Activated T-helper 2 cell treated with anti-CD3 and anti-CD28 coated beads, Interferon-gamma antibody, Interleukin-2, Interleukin-4, amounts not matched to agents 10 μg/mL and 5 μg/mL and 100 μg/mL, durations not matched to agents 14 hours and 24 hours and 36 hours (primary cell): ENCODE measurements around the gene CLMP. TPM values are rescaled to one million over a fixed set of nuclear protein-coding genes. Genes with fewer than 3 reads are reported as not detected.
"Not testable (repeated sequence)": the region's sequence is repeated elsewhere in the genome, so short reads cannot be mapped to it uniquely, and the experiment has no call there.

ENCODE experiments used
- DNase-seq: peaks from one replicate; pipeline ENCODE4 v3.0.0; 2021; ENCODE audit warnings: low spot score
- H3K27ac Mint-ChIP-seq: one replicate; pipeline ENCODE4 v1.8.0; 2021; ENCODE audit warnings: mixed read lengths
- H3K27me3 Mint-ChIP-seq: one replicate; pipeline ENCODE4 v1.8.0; 2021; ENCODE audit warnings: low read depth, mixed read lengths
- H3K36me3 Mint-ChIP-seq: one replicate; pipeline ENCODE4 v1.8.0; 2021; ENCODE audit warnings: low read depth, mixed read lengths
- H3K4me1 Mint-ChIP-seq: one replicate; pipeline ENCODE4 v1.8.0; 2021; ENCODE audit warnings: low read depth, mixed read lengths
- H3K4me3 Mint-ChIP-seq: one replicate; pipeline ENCODE4 v1.8.0; 2021; ENCODE audit warnings: low read depth, mild to moderate bottlenecking, moderate library complexity, mixed read lengths
- H3K9me3 Mint-ChIP-seq: one replicate; pipeline ENCODE4 v1.8.0; 2021; ENCODE audit warnings: mixed read lengths
- intact Hi-C: fragments of 100-400 bp; cut with micrococcal nuclease; formaldehyde crosslinking; loops from one replicate; pipeline ENCODE4 v1.15.1; 2023
- total RNA-seq: library from RNA; stranded (reverse); gene quantifications from 2 replicates; pipeline ENCODE4 v1.2.3, GENCODE V29; 2022

CLMP gene
- total RNA-seq, 1 donor from 2014 or later, result 0.11 TPM

DNA sequence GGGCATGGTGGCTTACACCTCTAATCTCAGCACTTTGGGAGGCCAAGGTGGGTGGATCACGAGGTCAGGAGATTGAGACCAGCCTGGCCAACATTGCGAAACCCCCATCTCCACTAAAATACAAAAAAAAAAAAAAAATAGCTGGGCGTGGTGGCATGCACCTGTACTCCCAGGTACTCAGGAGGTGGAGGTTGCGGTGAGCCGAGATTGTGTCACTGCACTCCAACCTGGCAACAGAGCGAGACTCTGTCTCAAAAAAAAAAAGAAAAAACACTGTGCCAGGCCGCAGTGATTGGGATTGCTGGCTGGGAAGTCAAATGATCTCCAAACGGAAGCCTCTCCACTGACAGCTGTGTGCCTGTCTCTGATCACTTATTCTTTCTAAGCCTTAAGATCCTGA, 104.9 kb downstream of the CLMP start:
- intact Hi-C loops, H3K4me3 Mint-ChIP-seq, DNase-seq, H3K27ac Mint-ChIP-seq, H3K9me3 Mint-ChIP-seq, H3K27me3 Mint-ChIP-seq, H3K36me3 Mint-ChIP-seq: not testable (repeated sequence)
- H3K4me1 Mint-ChIP-seq, result peaks cover 20% of the 10 kb centered on the region

DNA sequence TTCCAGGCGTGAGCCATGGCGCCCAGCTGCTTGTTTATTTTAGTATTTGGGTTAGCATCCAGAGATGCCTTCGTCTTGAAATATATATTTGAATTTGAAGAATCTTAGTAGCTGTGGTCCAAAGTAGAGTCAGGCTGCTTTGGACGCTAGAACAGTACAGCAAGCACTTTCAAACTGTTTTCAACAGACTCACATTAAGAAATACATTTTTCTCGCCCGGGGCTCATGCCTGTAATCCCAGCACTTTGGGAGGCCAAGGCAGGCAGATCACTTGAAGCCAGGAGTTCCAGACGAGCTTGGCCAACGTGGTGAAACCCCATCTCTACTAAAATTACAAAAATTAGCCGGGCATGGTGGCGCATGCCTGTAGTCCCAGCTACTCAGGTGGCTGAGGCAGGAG, 106.2 kb downstream of the CLMP start:
- H3K9me3 Mint-ChIP-seq, H3K36me3 Mint-ChIP-seq, H3K27ac Mint-ChIP-seq, H3K27me3 Mint-ChIP-seq, H3K4me3 Mint-ChIP-seq, DNase-seq, intact Hi-C loops: not testable (repeated sequence)
- peaks cover 26% of the 10 kb centered on the region for H3K4me1 Mint-ChIP-seq

DNA sequence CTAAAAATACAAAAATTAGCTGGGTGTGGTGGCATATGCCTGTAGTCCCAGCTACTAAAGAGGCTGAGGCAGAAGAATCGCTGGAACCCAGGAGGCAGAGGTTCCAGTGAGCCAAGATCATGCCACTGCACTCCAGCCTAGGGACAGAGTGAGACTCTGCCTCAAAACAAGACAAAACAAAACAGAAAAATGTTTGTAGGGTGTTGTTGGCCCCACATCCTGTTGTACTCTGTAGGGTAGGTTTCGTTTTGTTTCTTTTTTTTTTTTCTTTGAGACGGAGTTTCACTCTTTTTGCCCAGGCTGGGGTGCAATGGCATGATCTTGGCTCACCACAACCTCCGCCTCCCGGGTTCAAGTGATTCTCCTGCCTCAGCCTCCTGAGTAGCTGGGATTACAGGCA, 107.4 kb downstream of the CLMP start:
- Mint-ChIP-seq H3K27ac (peak overlapping the region; percentile 84), H3K4me3 (peak overlapping the region; percentile 30), H3K4me1 (peaks cover 38% of the 10 kb centered on the region)
- DNase-seq, result peak; percentile 50
- not testable (repeated sequence) for H3K36me3 Mint-ChIP-seq, H3K9me3 Mint-ChIP-seq, H3K27me3 Mint-ChIP-seq
- intact Hi-C loops, result loop anchor here (1.0 kb wide), 1 partner anchor 17 kb away; no protein-coding TSS in a partner anchor

- DNase-seq, result no peak
- intact Hi-C loops, result no loop called here
- H3K4me3 Mint-ChIP-seq, result peak overlapping the region; percentile 35
- H3K9me3 Mint-ChIP-seq, result no peaks in the 10 kb centered on the region
- no peaks in the 10 kb centered on the region for H3K36me3 Mint-ChIP-seq
- peaks cover 42% of the 10 kb centered on the region for H3K4me1 Mint-ChIP-seq
- H3K27me3 Mint-ChIP-seq, result no peaks in the 10 kb centered on the region
- H3K27ac Mint-ChIP-seq, result peak overlapping the region; percentile 74
These were observed 108.7 kb downstream of the CLMP start for GRCh38 chr11:123086305-123086704.

- H3K4me3 Mint-ChIP-seq, result no peak overlapping the region
- no peaks in the 10 kb centered on the region for H3K27me3 Mint-ChIP-seq
- H3K36me3 Mint-ChIP-seq, result no peaks in the 10 kb centered on the region
- intact Hi-C loops, result no loop called here
- peaks cover 42% of the 10 kb centered on the region for H3K4me1 Mint-ChIP-seq
- peak overlapping the region; percentile 74 for H3K27ac Mint-ChIP-seq
- DNase-seq, result no peak
- H3K9me3 Mint-ChIP-seq, result no peaks in the 10 kb centered on the region
These were observed 109.6 kb downstream of the CLMP start for GRCh38 chr11:123085497-123085896.

DNA sequence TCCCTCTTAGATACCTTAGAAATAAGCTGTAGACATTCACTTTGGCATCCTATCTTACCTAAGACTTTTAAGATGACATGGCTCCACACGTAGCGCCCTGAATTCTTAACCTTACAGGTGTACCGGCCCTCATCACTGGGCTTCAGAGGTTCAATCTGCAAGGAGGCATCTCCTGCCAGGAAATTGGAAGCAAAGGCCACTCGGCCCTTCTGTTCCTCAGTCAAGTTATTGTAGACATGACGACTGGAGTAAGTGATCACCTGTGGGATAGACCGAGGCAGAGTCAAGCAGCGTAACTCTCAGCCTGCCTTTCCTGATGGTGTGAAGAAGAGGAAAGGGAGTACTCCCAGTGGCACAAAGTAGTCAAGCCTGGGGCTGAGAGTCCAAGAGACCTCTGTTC, 110.6 kb downstream of the CLMP start:
- peaks cover 47% of the 10 kb centered on the region for H3K4me1 Mint-ChIP-seq
- no peaks in the 10 kb centered on the region for H3K36me3 Mint-ChIP-seq
- H3K9me3 Mint-ChIP-seq, result no peaks in the 10 kb centered on the region
- no peak overlapping the region for H3K4me3 Mint-ChIP-seq
- intact Hi-C loops, result no loop called here
- DNase-seq, result no peak
- no peaks in the 10 kb centered on the region for H3K27me3 Mint-ChIP-seq
- H3K27ac Mint-ChIP-seq, result no peak overlapping the region

DNA sequence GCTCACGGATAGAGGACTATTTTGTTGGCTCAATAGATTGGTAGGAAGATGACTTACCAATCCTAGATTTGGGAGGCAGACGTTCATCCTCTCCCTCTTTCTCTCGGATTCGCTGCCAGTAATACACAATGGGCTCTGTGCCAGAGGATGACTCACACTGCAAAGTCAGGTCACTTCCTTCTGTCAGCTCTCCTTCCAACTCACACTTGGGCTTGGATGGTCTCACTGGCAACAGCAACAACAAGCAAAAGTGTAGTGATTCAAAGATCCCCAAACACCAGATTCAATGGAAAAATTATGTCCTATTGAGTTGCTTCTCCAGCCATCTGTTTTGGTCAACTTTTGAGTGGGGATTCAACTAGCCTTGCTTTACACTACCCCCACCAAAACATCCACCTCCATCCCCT, 111.4 kb downstream of the CLMP start:
- Mint-ChIP-seq H3K4me3 (peak overlapping the region; percentile 66), H3K27me3 (no peaks in the 10 kb centered on the region), H3K36me3 (no peaks in the 10 kb centered on the region), H3K9me3 (no peaks in the 10 kb centered on the region), H3K4me1 (peaks cover 47% of the 10 kb centered on the region), H3K27ac (peak overlapping the region; percentile 82)
- DNase-seq, result peak; percentile 59
- intact Hi-C loops, result loop anchor here (1.0 kb wide), 1 partner anchor 19 kb away; no protein-coding TSS in a partner anchor

DNA sequence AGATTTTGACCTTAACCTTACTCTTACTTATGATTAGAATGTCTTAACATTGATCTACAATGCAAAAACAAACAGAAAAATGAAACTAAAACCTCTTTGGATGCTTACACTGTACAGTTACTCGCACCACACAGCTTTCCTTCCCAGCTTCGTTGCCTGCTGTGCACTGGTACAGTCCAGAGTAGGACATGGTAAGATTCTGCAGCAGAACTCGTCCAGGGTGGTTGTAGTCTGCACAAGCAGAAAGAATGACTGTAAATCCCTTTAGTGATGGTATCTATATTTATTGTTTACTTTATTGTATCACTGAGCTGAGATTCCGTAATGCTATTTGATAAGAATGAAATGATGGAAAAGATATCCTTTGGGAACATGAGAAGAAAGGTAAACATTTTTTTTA, 112.1 kb downstream of the CLMP start:
- no peak for DNase-seq
- Mint-ChIP-seq H3K36me3 (no peaks in the 10 kb centered on the region), H3K9me3 (no peaks in the 10 kb centered on the region), H3K27me3 (no peaks in the 10 kb centered on the region), H3K4me1 (peaks cover 42% of the 10 kb centered on the region), H3K4me3 (peak overlapping the region; percentile 9), H3K27ac (peak overlapping the region; percentile 77)
- intact Hi-C loops, result loop anchor here (1.0 kb wide), 1 partner anchor 19 kb away; no protein-coding TSS in a partner anchor

DNA sequence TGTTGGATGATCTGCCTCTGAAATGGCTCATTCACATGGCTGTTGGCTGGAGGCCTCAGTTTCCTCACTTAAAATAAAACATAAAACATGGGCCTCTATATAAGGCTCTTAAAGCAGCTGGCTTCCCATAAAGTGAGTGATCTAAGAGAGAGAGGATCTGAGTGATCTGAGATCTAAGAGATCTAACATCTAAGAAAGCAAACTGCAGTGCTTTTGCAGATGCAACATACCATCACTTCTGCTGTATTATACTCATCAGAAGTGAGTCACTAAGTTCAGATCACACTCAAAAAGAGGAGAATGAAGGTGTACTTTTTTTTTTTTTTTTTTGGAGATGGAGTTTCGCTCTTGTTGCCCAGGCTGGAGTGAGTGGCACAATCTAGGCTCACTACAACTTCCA, 115.0 kb downstream of the CLMP start:
- Mint-ChIP-seq H3K27ac (peak overlapping the region; percentile 43), H3K36me3 (peaks cover 4% of the 10 kb centered on the region), H3K4me3 (no peak overlapping the region), H3K27me3 (no peaks in the 10 kb centered on the region), H3K9me3 (no peaks in the 10 kb centered on the region), H3K4me1 (peaks cover 32% of the 10 kb centered on the region)
- no peak for DNase-seq
- intact Hi-C loops, result no loop called here

DNA sequence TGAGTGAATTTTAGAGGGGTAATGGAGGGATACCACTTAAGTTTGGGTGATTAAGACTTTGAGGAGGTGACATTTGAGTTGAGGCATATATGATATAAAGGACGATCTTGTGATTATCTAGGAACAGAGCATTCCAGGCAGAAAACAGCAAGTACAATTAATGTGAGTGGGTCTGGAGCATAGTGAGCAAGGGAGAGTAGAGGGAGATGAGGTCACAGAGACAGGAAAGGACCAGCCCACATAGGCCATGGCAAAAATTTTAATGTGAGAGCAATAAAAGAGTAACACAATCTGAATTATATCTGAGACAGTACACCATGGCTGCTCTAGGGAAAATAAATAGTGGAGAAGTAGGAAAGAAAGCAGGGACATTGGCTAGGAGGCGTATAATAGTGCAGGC, 118.6 kb downstream of the CLMP start:
- H3K27me3 Mint-ChIP-seq, result no peaks in the 10 kb centered on the region
- intact Hi-C loops, result no loop called here
- H3K4me1 Mint-ChIP-seq, result peaks cover 30% of the 10 kb centered on the region
- H3K9me3 Mint-ChIP-seq, result no peaks in the 10 kb centered on the region
- H3K36me3 Mint-ChIP-seq, result peaks cover 4% of the 10 kb centered on the region
- no peak for DNase-seq
- no peak overlapping the region for H3K4me3 Mint-ChIP-seq
- H3K27ac Mint-ChIP-seq, result no peak overlapping the region

GRCh38 chr11:123073343-123074057, 121.5 kb downstream of the CLMP start:
- Mint-ChIP-seq H3K36me3 (peaks cover 4% of the 10 kb centered on the region), H3K27ac (peak overlapping the region; percentile 13), H3K4me3 (no peak overlapping the region), H3K27me3 (no peaks in the 10 kb centered on the region), H3K9me3 (no peaks in the 10 kb centered on the region), H3K4me1 (peaks cover 50% of the 10 kb centered on the region)
- intact Hi-C loops, result no loop called here
- no peak for DNase-seq

DNA sequence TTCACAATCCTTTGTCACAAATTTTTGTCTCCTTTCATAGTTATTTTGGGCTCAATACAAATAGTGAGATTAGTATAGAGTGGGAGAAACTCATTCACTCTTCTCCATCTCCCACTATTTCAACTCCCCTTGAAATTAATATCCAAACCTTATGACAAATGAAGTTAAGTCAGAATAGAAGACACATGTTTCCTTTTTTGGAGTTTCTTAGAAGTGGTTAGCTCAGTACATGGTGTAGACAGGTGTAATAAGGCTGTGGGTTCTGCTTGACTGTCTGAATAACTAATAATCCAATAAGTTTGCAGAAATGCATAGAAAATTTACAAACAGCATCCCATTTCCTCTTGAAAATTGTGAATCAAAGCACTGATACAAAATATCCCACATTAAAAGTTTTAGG, 122.3 kb downstream of the CLMP start:
- Mint-ChIP-seq H3K9me3 (no peaks in the 10 kb centered on the region), H3K36me3 (peaks cover 4% of the 10 kb centered on the region), H3K27ac (peak overlapping the region; percentile 9), H3K4me1 (peaks cover 53% of the 10 kb centered on the region), H3K27me3 (no peaks in the 10 kb centered on the region), H3K4me3 (peak overlapping the region; percentile 1)
- intact Hi-C loops, result no loop called here
- no peak for DNase-seq

- peaks cover 4% of the 10 kb centered on the region for H3K36me3 Mint-ChIP-seq
- H3K4me1 Mint-ChIP-seq, result peaks cover 53% of the 10 kb centered on the region
- DNase-seq, result no peak
- no peak overlapping the region for H3K4me3 Mint-ChIP-seq
- no peaks in the 10 kb centered on the region for H3K27me3 Mint-ChIP-seq
- no peaks in the 10 kb centered on the region for H3K9me3 Mint-ChIP-seq
- no peak overlapping the region for H3K27ac Mint-ChIP-seq
- intact Hi-C loops, result no loop called here
These were observed 122.7 kb downstream of the CLMP start for GRCh38 chr11:123072332-123072761.
